Measurements from ENCODE around the gene PLXNA3.
A peak's percentile ranks its signal among the peaks of the same experiment; 100 is the strongest.

The PLXNA3 gene

DNA sequence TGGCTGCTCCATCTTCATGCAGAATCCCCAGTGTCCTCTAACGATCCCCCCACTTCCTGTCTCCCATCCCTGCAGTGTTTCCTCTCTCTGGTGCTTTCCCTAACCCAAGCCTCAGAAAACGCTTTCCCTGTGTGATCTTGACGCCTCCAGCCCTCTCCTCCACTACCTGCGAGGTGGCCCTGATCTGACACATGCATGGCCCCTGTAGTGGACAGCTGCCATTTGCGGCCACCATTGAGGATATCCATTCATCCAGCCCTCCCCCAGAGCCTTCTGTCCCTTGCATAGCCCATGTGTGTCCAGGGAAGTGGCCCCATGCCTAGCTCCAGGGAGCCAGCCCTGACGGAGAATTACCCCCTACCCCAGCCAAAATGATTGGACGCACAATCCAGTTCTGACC lies 25.2 kb downstream of the PLXNA3 start:
- Histone ChIP-seq H3K4me2 (ENCODE audit: low read length, poor library complexity, severe bottlenecking) (no peak overlapping the region), H2BK120ac (ENCODE audit: low read depth, low read length) (no peak overlapping the region), H2BK15ac (ENCODE audit: low read depth, poor library complexity, severe bottlenecking) (no peak overlapping the region), H3K14ac (ENCODE audit: low read length in 2 of 2) (no peak overlapping the region), H2AK5ac (ENCODE audit: low read length, severe bottlenecking) (no peak overlapping the region), H3K27me3 (ENCODE audit: control insufficient read depth in 1 of 2, insufficient read depth in 1 of 2, low read length in 2 of 2) (peaks cover 0 to 12% of the 10 kb centered on the region in 2 experiments), H3K4me3 (ENCODE audit: insufficient read depth in 1 of 2, low read depth in 1 of 2, low read length in 2 of 2) (no peak overlapping the region), H3K4me1 (ENCODE audit: control insufficient read depth, insufficient read depth, low read depth, low read length) (peaks cover 27% of the 10 kb centered on the region), H3K79me1 (replicated peaks; ENCODE audit: low read length, poor library complexity, severe bottlenecking) (peaks cover 14% of the 10 kb centered on the region), H3K18ac (ENCODE audit: low read depth in 1 of 2, low read length in 2 of 2) (no peak overlapping the region), H3K36me3 (ENCODE audit: control insufficient read depth in 1 of 2, insufficient read depth in 2 of 2, low read depth in 1 of 2, low read length in 2 of 2) (peaks cover 27 to 32% of the 10 kb centered on the region in 2 experiments), H2BK12ac (ENCODE audit: low read length in 2 of 2) (no peak overlapping the region), H4K8ac (ENCODE audit: low read length) (no peak overlapping the region), H4K91ac (ENCODE audit: low read length) (no peak overlapping the region), H2BK5ac (ENCODE audit: low read depth, low read length, poor library complexity, severe bottlenecking) (no peak overlapping the region), H3K27ac (ENCODE audit: low read length, poor library complexity, severe bottlenecking) (no peak overlapping the region), H2AFZ (ENCODE audit: low read depth, low read length) (no peak overlapping the region), H3K9me3 (ENCODE audit: control insufficient read depth, low read length) (no peaks in the 10 kb centered on the region), H3K9ac (ENCODE audit: low read length) (no peak overlapping the region), H3K23ac (ENCODE audit: low read length in 2 of 2) (peak overlapping the region in 1 of 2 experiments; percentile 50), H3K4ac (ENCODE audit: low read depth in 1 of 2, low read length in 2 of 2) (no peak overlapping the region)
- no peak for DNase-seq
- WGBS = 98% methylated on average over 7 of the region's 7 CpGs

DNA sequence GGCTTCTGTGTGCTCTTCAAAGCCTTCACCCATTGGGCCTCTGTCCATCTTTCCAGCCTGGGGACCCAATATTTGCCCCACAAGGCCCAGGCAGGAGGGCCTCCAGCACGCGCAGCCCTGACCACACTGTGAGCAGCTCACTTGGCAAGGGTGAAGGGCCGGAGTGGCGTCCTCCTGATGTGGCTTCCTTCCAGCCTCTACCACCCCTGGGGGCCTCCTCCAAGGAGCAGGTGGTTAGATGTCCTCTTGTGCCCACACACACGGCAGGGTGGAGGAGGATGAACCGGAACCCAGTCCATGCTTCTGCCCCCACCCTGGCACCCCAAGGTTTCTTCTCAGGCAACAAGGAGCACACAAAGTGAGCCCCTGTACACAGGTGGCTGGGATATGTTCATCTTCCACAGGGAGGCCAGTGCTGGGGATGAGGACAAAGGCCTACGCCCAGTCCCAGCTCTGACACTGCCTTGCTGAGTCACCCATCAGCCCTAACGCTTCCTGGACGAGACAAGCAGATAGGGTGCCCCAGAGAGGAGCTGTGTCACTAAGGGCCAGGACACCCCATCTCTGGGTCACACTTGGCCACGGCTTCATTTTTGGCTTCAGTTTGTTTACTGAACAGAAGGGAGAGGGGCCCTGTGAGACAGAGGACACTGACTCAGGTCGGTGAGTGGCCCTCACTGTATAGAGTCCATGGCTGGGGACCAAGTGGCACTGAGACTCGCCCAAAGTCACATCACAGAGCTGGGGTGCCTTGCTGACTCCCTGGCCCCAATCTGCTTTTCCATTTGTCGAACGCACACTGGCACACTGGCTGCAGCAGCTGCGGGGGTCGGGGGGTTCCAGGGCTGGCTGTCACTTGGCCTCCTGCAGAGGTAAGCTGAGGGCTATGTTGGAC lies 26.4 kb downstream of the PLXNA3 start:
- peak overlapping the region in 1 of 2 experiments; percentile 48 for H3K23ac ChIP-seq (ENCODE audit: low read length in 2 of 2)
- no peak overlapping the region for H2BK12ac ChIP-seq (ENCODE audit: low read length in 2 of 2)
- no peak overlapping the region for H2AFZ ChIP-seq (ENCODE audit: low read depth, low read length)
- no peak overlapping the region for H2AK5ac ChIP-seq (ENCODE audit: low read length, severe bottlenecking)
- H3K27ac ChIP-seq (ENCODE audit: low read length, poor library complexity, severe bottlenecking) = no peak overlapping the region
- peaks cover 33 to 41% of the 10 kb centered on the region in 2 experiments for H3K36me3 ChIP-seq (ENCODE audit: control insufficient read depth in 1 of 2, insufficient read depth in 2 of 2, low read depth in 1 of 2, low read length in 2 of 2)
- H3K18ac ChIP-seq (ENCODE audit: low read depth in 1 of 2, low read length in 2 of 2) = no peak overlapping the region
- WGBS = 89% methylated on average over 15 of the region's 16 CpGs
- no peak overlapping the region for H2BK120ac ChIP-seq (ENCODE audit: low read depth, low read length)
- peak overlapping the region; percentile 28 for H2BK15ac ChIP-seq (ENCODE audit: low read depth, poor library complexity, severe bottlenecking)
- H3K4me2 ChIP-seq (ENCODE audit: low read length, poor library complexity, severe bottlenecking) = no peak overlapping the region
- no peak for DNase-seq
- H3K4ac ChIP-seq (ENCODE audit: low read depth in 1 of 2, low read length in 2 of 2) = no peak overlapping the region
- peaks cover 26% of the 10 kb centered on the region for H3K4me1 ChIP-seq (ENCODE audit: control insufficient read depth, insufficient read depth, low read depth, low read length)
- H4K8ac ChIP-seq (ENCODE audit: low read length) = peak overlapping the region; percentile 41
- H3K79me1 ChIP-seq (replicated peaks; ENCODE audit: low read length, poor library complexity, severe bottlenecking) = peaks cover 16% of the 10 kb centered on the region
- peaks cover 0 to 12% of the 10 kb centered on the region in 2 experiments for H3K27me3 ChIP-seq (ENCODE audit: control insufficient read depth in 1 of 2, insufficient read depth in 1 of 2, low read length in 2 of 2)
- H3K14ac ChIP-seq (ENCODE audit: low read length in 2 of 2) = no peak overlapping the region
- H2BK5ac ChIP-seq (ENCODE audit: low read depth, low read length, poor library complexity, severe bottlenecking) = no peak overlapping the region
- H3K9ac ChIP-seq (ENCODE audit: low read length) = no peak overlapping the region
- H3K9me3 ChIP-seq (ENCODE audit: control insufficient read depth, low read length) = no peaks in the 10 kb centered on the region
- no peak overlapping the region for H4K91ac ChIP-seq (ENCODE audit: low read length)
- no peak overlapping the region for H3K4me3 ChIP-seq (ENCODE audit: insufficient read depth in 1 of 2, low read depth in 1 of 2, low read length in 2 of 2)

DNA sequence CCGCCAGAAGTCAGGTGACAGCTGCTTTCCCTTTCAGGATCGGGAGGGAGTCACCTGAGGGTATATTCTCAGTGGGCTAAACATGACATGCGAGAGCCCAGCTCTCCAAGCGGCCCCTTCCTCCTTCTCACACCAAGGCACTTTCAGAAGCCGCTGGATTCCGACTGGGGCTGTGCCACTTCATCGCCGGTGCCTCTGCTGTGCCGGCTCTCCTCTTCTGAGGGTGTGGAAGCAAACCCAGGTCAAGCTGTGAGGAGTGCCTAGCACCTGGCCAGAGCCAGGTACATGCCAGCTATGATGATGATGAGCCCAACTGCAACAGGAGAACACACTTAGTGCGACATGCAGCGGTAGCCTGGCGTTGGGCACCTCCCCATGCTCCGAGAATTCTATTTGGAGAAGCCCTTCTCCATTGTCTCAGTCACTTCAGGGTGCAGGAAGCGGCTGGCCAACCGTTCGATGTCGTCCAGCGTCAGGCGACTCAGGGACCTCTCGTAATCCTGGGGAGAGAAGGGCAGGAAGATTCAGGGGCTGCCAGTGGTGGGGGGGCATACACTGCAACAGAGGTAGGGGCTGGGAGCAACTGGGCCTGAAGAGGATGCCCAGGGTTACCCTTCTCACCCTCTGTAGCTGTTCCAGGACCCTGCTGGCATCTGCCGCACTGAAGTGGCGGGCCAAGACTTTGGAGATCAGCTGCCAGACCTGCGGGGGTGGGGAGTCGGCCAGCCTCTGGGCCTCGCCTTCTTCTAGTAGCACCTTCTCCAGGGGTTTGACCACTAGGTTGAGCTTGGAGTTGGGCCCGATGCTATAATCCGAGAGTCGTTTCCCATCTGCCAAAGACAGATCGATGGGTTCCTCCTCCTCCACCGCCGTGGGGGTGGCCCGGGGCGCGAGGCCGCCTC lies 27.3 kb downstream of the PLXNA3 start:
- H3K14ac ChIP-seq (ENCODE audit: low read length in 2 of 2) = no peak overlapping the region
- H3K4me1 ChIP-seq (ENCODE audit: control insufficient read depth, insufficient read depth, low read depth, low read length) = peaks cover 28% of the 10 kb centered on the region
- H2BK120ac ChIP-seq (ENCODE audit: low read depth, low read length) = no peak overlapping the region
- H3K36me3 ChIP-seq (ENCODE audit: control insufficient read depth in 1 of 2, insufficient read depth in 2 of 2, low read depth in 1 of 2, low read length in 2 of 2) = peaks cover 33 to 41% of the 10 kb centered on the region in 2 experiments
- no peak overlapping the region for H2AFZ ChIP-seq (ENCODE audit: low read depth, low read length)
- peak overlapping the region; percentile 28 for H2BK15ac ChIP-seq (ENCODE audit: low read depth, poor library complexity, severe bottlenecking)
- H3K18ac ChIP-seq (ENCODE audit: low read depth in 1 of 2, low read length in 2 of 2) = peak overlapping the region; percentile 28 to 87
- peak overlapping the region; percentile 73 to 78 for H3K4me3 ChIP-seq (ENCODE audit: insufficient read depth in 1 of 2, low read depth in 1 of 2, low read length in 2 of 2)
- peaks cover 16% of the 10 kb centered on the region for H3K79me1 ChIP-seq (replicated peaks; ENCODE audit: low read length, poor library complexity, severe bottlenecking)
- H3K4ac ChIP-seq (ENCODE audit: low read depth in 1 of 2, low read length in 2 of 2) = no peak overlapping the region
- H2AK5ac ChIP-seq (ENCODE audit: low read length, severe bottlenecking) = no peak overlapping the region
- H4K91ac ChIP-seq (ENCODE audit: low read length) = peak overlapping the region; percentile 27
- H3K4me2 ChIP-seq (ENCODE audit: low read length, poor library complexity, severe bottlenecking) = peak overlapping the region; percentile 77
- peak overlapping the region; percentile 23 for H4K8ac ChIP-seq (ENCODE audit: low read length)
- H3K9me3 ChIP-seq (ENCODE audit: control insufficient read depth, low read length) = no peaks in the 10 kb centered on the region
- H2BK5ac ChIP-seq (ENCODE audit: low read depth, low read length, poor library complexity, severe bottlenecking) = no peak overlapping the region
- no peak overlapping the region for H2BK12ac ChIP-seq (ENCODE audit: low read length in 2 of 2)
- no peak overlapping the region for H3K23ac ChIP-seq (ENCODE audit: low read length in 2 of 2)
- no peak overlapping the region for H3K27ac ChIP-seq (ENCODE audit: low read length, poor library complexity, severe bottlenecking)
- peak overlapping the region; percentile 69 for H3K9ac ChIP-seq (ENCODE audit: low read length)
- 80% methylated on average over 22 of the region's 35 CpGs for WGBS
- DNase-seq = no peak
- peaks cover 0 to 12% of the 10 kb centered on the region in 2 experiments for H3K27me3 ChIP-seq (ENCODE audit: control insufficient read depth in 1 of 2, insufficient read depth in 1 of 2, low read length in 2 of 2)

DNA sequence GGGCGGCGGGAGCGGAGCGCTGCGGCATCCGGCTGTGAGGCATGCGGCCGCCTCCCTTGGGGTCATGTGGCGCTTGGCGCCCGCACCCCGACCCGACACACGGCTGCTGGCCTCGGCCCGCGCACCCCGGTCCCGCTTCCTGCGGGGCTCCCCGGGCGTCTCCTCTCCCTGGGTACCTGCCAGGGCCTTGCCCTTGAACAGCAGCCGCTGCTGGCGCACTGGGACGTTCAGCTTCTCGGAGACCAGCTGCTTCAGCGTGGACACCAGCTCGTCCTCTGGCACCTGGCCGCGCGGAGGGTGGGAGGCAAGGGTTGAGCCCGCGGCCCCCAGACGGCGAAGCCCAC lies 27.9 kb downstream of the PLXNA3 start:
- Histone ChIP-seq H4K8ac (ENCODE audit: low read length) (peak overlapping the region; percentile 49), H2BK5ac (ENCODE audit: low read depth, low read length, poor library complexity, severe bottlenecking) (no peak overlapping the region), H3K9ac (ENCODE audit: low read length) (peak overlapping the region; percentile 69), H2BK120ac (ENCODE audit: low read depth, low read length) (peak overlapping the region; percentile 71), H3K79me1 (replicated peaks; ENCODE audit: low read length, poor library complexity, severe bottlenecking) (peaks cover 16% of the 10 kb centered on the region), H3K4me1 (ENCODE audit: control insufficient read depth, insufficient read depth, low read depth, low read length) (peaks cover 28% of the 10 kb centered on the region), H3K4me2 (ENCODE audit: low read length, poor library complexity, severe bottlenecking) (peak overlapping the region; percentile 77), H3K4ac (ENCODE audit: low read depth in 1 of 2, low read length in 2 of 2) (peak overlapping the region in 1 of 2 experiments; percentile 80), H2AK5ac (ENCODE audit: low read length, severe bottlenecking) (no peak overlapping the region), H4K91ac (ENCODE audit: low read length) (peak overlapping the region; percentile 15), H3K23ac (ENCODE audit: low read length in 2 of 2) (no peak overlapping the region), H3K36me3 (ENCODE audit: control insufficient read depth in 1 of 2, insufficient read depth in 2 of 2, low read depth in 1 of 2, low read length in 2 of 2) (peaks cover 33 to 41% of the 10 kb centered on the region in 2 experiments), H3K9me3 (ENCODE audit: control insufficient read depth, low read length) (no peaks in the 10 kb centered on the region), H2BK12ac (ENCODE audit: low read length in 2 of 2) (no peak overlapping the region), H2AFZ (ENCODE audit: low read depth, low read length) (peak overlapping the region; percentile 77), H3K18ac (ENCODE audit: low read depth in 1 of 2, low read length in 2 of 2) (peak overlapping the region; percentile 28 to 87), H3K27me3 (ENCODE audit: control insufficient read depth in 1 of 2, insufficient read depth in 1 of 2, low read length in 2 of 2) (peaks cover 0 to 12% of the 10 kb centered on the region in 2 experiments), H3K27ac (ENCODE audit: low read length, poor library complexity, severe bottlenecking) (no peak overlapping the region), H3K4me3 (ENCODE audit: insufficient read depth in 1 of 2, low read depth in 1 of 2, low read length in 2 of 2) (peak overlapping the region; percentile 73 to 78), H2BK15ac (ENCODE audit: low read depth, poor library complexity, severe bottlenecking) (no peak overlapping the region), H3K14ac (ENCODE audit: low read length in 2 of 2) (peak overlapping the region in 1 of 2 experiments; percentile 98)
- DNase-seq = no peak
- WGBS = 7% methylated on average over 6 of the region's 35 CpGs

All from mesenchymal stem cell (in vitro differentiated cells and primary cell).